ENCODE measurements around the gene RALB.
"Not testable (repeated sequence)": the region's sequence is repeated elsewhere in the genome, so short reads cannot be mapped to it uniquely, and the experiment has no call there.

Gene RALB

DNA sequence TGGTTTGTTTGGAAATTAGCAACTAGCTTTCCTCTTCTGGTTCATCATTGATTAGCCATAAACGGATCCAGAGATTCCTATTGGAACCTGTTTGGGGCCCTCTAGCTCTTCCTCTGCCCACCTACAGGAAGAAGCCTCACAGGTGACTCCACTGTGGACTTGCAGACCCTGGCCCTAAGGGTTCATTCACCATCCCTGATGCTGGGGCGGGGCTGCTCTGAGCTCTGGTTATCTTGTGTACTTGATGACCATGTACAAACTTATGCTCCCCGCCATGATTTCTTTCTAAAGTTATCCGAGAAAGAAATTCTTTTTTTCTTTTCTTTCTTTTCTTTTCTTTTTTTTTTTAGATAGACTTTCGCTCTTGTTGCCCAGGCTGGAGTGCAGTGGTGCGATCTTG, 59.4 kb downstream of the RALB start:
- TF ChIP-seq POLR2A (IDR thresholded peaks at IDR 0.05; ENCODE audit: low read depth, low read length), result no peak
- no peak for DNase-seq (ENCODE audit: insufficient read length, low spot score)
- FAIRE-seq, result no peak

DNA sequence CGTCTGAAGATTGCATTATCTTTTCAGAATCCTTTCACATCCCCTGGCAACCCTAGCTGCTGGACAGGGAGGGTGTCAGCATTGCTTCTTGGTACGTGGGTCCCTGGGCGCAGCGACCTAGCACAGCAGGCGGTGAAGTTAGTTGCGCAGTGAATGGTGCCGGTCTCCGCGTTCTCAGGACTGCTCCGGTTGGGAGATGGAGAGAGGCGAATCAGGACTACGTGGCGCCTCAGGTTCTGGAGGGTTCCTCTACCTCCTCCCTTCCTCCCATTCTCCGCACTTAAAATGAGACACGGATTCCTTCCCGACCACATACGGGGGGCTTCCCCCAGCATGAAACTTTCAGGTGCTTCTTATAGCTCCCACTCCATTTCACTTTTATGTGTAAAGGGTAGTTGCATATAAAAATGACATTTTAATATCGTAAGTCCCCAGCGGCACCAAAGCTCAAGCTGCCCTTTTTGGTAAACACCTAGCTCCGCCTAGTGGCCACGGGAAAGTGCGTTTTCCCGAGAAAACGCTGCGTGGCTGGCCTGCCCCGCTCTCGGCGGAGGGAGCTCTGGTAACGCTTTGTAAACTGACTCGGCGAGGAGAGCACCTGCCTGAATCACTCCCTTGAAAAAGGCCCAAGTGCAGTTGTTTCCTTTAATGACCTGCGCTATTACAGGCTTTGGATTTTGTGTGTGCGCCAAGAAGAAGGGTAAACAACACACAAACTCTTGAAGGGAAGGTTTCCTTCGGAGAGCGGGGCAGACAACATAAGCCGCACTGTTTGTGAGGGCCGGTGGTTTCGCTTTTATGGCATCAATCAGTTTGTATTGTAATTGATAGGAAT, 60.4 kb downstream of the RALB start:
- DNase-seq (ENCODE audit: insufficient read length, low spot score) (peak; percentile 64), FAIRE-seq (peak; percentile 52)
- TF ChIP-seq POLR2A (IDR thresholded peaks at IDR 0.05; ENCODE audit: low read depth, low read length), result no peak

DNA sequence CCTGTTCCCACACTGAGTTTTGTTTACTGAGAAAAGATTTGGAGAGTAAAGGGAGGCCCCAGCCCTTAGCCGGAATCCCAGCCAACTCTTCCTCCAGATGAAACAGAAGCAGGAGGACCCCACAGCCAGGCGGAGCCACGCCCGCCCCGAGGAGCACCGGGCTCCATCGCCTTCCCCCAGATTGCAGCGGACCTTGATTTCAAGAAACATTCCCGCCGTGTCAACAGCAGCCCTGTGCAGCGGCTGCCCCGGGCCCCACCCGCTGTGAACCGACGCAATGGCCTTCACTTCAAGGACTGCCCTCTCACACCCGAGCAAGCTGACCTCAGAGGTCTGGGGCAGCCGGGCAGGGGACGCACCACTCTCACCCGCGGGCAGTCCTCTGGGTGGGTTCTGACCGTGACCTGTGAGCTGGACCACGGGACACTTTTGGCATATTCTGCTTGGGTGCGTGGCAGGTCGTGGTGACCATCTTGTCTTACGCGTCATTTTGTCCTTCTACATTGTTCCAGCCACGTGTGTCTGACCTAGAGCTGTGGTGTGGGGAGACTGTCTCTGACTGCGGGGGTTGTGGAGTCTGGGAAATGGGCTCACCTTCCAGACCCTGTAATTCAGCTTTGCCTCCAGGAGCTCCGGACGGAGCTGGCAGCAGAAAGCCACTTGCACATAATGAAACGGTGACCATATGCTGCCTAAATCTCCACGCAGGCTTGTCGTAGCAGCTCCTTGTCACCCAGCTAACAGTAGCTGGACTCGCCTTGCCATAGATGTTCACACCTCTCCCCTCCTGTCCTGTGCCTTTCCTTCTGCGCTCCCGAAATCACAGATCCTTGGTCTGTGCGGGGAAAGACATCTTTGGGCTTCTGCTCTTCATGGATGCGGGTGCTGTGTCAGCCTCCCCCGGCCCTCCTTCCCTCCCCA, 61.3 kb downstream of the RALB start:
- no peak for DNase-seq (ENCODE audit: insufficient read length, low spot score)
- no peak for FAIRE-seq
- no peak for TF ChIP-seq POLR2A (IDR thresholded peaks at IDR 0.05; ENCODE audit: low read depth, low read length)

DNA sequence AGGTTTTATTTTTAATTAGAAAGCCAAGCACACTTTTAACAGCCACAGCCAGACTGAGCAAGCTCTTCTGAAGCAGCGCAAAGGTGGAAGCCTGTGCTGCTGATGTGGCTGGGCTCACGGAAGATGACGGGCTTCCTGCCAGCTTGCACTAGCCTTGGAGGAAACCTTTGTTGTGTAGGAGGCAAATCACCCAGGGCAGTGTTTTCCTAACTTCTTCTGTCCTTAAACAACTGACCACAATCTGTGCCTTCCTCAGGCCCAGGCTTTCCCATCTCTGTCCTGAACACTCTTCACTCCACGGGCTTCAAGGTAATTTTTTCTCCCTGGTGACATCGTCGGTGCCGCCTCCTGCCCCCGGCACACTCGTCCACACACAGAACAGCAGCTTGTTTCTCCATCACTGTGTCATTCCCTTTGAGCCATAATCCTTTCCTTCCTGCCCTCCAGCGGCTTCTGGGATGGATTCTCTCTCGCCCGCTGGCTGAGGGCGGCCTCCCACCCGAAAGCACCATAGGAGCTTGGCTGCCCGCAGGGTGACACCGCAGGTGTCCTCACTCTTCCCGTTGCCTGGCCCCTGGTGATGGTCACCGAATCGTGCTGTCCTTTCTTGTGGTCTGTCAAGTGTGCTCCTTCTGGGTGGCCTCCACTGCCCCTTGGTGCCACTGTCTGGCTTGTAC, 62.2 kb downstream of the RALB start:
- no peak for FAIRE-seq
- no peak for DNase-seq (ENCODE audit: insufficient read length, low spot score)
- no peak for TF ChIP-seq POLR2A (IDR thresholded peaks at IDR 0.05; ENCODE audit: low read depth, low read length)

DNA sequence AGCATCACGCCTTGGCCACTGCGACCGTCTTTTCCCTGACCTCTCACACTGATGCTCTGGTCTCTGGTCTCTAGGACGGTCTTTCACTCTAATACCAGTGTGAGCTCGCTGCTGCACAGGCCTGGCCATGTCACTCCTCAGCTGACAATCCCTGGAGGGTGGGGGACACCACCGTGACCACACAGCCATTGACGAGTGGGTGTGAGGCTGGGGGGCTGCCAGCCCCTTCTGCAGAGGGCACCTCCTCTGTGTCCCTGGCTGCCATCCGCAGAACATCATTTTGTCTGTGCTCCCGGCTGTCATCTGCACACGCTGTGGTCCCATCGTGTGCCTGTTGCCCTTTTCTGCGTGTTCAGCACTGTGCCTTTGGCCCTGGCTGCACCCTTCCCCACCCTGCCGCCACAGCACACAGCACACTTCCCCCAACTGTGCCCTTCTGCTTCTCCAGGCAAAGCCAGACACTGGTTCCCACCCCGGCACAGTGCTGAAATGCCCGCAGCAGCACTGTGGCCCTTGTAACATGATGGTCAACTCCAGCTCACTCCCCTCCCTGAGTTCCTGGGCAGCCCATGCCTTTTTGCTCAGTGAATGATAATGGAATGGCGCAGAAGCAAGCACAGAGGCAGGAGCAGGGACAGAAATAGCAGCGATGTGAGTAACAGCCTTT, 62.8 kb downstream of the RALB start:
- FAIRE-seq, result no peak
- no peak for TF ChIP-seq POLR2A (IDR thresholded peaks at IDR 0.05; ENCODE audit: low read depth, low read length)
- no peak for DNase-seq (ENCODE audit: insufficient read length, low spot score)

DNA sequence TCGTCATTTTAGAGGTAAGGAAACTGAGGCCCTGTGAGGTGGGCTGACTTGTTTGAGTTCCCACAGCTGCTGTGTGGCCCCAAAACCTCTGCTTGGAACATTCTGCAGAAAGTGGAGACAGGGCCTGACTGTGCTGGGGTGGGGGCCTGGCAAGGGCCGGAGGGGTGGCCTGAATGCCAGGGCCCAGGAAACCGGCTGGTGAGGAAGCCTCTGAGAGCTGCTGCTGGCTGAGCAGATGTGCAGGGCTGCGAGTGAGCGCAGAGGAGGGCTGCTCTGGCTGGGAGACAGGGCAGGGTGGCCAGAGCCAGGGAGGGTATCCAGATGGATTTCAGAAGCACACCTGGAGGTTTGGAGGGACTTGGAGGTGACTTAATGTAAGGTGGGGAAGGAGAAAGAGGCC, 63.4 kb downstream of the RALB start:
- no peak for TF ChIP-seq POLR2A (IDR thresholded peaks at IDR 0.05; ENCODE audit: low read depth, low read length)
- DNase-seq (ENCODE audit: insufficient read length, low spot score) (no peak), FAIRE-seq (no peak)

DNA sequence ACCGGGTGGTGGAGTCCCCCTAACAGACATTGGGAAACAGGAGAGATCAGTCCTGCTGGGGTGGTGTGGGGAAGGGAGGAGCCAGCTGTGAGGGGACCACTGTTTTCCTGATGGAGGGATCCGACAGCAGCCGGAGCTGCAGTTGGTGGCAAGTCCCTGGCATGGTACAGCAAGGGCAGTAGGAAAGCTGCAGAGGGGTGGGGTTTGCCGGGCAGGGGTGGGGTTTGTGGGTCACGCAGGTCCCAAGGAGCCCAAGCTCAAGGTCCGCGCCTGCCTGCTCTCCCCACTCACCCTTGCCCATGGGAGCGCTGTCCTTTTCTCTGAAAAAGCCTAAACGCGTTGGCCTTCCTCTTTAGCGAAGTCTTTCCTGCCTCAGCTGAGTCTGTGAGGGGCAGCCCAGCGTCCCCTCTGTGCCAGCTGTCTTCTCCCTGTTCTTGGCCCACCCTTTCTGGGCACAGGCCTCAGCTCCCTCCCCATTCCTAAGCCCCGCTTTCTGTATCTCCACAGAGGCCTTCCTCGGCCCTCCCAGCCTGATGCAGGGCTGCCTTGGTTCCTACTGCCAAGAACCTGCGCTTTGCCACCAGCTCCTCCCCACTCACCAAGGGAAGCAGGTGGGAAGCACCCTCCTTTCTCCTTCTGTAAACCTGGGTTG, 64.0 kb downstream of the RALB start:
- no peak for DNase-seq (ENCODE audit: insufficient read length, low spot score)
- FAIRE-seq, result no peak
- no peak for TF ChIP-seq POLR2A (IDR thresholded peaks at IDR 0.05; ENCODE audit: low read depth, low read length)

DNA sequence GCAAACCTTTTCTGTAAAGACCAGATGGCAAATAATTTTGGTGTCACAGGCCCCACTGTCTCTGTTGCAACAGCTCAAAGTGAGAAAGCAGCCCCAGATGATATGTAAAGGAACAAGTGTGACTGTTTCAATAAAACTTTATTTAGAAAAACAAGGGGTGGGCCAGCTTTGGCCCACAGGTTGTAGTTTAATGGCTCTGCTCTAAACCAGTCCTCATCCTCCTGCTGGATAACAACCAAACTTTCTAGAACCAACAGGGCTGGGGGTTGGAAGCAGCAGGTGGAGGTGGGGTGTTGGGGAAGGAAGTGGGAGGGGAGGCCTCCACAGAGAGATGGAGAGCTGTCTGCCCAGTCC, 64.5 kb downstream of the RALB start:
- TF ChIP-seq POLR2A (IDR thresholded peaks at IDR 0.05; ENCODE audit: low read depth, low read length), result no peak
- DNase-seq (ENCODE audit: insufficient read length, low spot score), result no peak
- no peak for FAIRE-seq

DNA sequence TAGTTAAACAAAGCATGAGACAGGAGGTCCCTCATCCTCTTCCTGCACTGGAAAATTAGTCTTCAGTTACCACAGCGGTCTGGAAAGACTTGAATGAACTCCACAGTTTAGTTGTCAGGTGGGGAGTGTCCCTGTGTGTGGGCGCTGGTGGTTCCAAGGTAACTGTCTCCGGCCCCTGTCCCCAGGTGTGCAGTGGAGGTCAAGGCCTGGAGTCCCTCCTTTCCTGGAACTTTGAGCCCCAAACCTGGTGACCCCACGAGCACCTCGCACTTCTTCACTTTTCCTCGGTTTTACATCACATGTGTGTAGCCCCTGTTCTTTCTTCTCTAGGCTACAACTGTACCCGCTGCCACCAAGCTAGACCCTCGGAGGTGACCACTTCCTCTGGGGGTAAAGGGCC, 65.3 kb downstream of the RALB start:
- FAIRE-seq (no peak), DNase-seq (ENCODE audit: insufficient read length, low spot score) (no peak)
- no peak for TF ChIP-seq POLR2A (IDR thresholded peaks at IDR 0.05; ENCODE audit: low read depth, low read length)

DNA sequence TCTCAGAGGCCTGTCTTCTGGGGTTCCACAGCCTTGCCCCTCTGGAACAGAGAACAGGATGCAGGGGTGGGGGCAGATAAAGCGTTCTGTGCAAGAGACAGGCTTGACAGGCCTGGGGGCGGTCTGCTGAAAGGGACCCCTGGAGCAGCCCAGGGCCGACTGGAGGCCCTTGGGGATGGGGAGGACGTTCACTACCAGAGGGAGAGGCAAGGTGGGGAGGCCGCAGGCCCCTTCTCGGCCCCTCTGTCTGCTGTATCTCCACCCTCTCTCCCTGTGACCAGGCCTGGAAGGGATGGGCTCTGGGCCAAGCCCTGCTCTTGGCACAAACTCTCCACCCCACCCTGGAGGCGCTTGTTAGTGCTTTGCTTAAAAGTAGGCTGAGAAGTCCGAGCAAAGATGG, 66.0 kb downstream of the RALB start:
- FAIRE-seq (no peak), DNase-seq (ENCODE audit: insufficient read length, low spot score) (no peak)
- no peak for TF ChIP-seq POLR2A (IDR thresholded peaks at IDR 0.05; ENCODE audit: low read depth, low read length)

DNA sequence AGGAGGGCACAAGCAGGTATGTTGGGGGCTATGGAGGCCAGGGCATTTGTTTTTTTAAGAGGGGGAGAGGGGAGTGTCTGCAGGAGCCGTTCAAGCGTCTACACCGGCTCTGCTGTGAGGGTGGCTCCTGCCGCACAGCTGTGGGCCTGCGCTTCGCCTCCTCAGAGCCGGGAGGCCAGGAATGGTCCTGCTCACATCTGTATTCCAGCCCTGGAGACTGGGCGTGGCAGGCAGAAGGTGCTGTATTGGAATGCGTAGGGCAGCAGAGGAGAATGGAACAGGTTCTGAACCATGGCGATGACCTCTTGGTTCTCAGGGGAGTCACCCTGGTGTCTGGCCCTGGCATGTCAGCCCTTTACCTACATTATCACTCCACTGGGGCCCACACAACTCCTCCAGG, 66.5 kb downstream of the RALB start:
- TF ChIP-seq POLR2A (IDR thresholded peaks at IDR 0.05; ENCODE audit: low read depth, low read length), result no peak
- FAIRE-seq, result no peak
- DNase-seq (ENCODE audit: insufficient read length, low spot score), result no peak

DNA sequence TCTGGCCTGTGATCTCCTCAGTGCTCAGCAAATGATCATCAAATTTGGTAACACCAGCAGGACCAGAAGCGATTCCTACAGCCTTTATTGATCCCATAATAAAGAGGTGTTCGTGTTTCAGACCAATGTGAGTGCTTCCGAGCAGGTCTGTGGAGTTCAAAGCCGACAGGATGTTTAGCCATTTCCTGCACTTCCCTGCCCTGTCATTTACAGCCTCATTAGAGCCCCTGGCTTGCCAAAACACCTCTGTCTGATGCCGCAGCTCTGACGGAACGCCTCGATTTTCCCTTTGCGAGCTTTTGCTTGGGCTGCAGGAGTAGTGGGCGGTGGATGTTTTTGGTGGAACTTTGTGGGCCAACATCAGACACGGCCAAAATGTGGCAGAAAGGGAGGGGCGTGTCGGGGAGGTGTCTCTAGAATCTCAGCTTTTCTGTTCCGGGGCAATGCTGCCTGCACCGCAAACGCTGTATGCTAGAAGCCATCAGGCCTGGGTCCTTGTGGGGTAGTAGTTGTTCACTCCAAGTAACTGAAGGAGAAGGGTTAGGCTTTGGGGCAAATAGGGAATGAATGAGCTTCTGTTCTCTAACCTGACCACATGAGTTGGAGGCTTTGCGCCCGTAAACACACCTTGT, 67.2 kb downstream of the RALB start:
- DNase-seq (ENCODE audit: insufficient read length, low spot score) (no peak), FAIRE-seq (no peak)
- TF ChIP-seq POLR2A (IDR thresholded peaks at IDR 0.05; ENCODE audit: low read depth, low read length), result no peak

DNA sequence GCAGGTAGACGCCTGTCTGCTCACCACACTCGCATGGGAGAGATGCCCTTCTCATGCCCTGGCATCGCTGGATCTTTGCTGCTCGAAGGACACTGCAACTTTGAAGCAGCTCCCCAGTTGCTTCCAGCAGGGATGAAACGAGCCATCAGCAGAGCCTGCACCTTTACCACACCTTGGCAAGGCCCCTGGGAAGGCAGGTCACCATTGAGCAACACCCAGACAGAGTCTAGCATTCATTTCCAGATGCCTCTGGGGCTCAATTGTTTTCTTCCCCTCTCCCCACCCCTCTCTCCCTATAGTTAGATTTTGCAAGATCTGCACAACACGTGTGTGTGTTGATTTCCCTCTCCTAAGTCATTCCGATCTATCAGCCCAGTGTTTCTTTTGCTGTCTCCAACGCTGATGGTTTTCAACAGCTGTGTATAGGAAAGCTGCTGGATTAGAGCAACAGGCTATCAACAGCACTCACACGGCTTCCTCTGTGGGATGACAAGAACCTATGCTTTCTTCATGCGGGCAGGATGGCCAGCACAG, 67.7 kb downstream of the RALB start:
- no peak for TF ChIP-seq POLR2A (IDR thresholded peaks at IDR 0.05; ENCODE audit: low read depth, low read length)
- FAIRE-seq (no peak), DNase-seq (ENCODE audit: insufficient read length, low spot score) (no peak)

DNA sequence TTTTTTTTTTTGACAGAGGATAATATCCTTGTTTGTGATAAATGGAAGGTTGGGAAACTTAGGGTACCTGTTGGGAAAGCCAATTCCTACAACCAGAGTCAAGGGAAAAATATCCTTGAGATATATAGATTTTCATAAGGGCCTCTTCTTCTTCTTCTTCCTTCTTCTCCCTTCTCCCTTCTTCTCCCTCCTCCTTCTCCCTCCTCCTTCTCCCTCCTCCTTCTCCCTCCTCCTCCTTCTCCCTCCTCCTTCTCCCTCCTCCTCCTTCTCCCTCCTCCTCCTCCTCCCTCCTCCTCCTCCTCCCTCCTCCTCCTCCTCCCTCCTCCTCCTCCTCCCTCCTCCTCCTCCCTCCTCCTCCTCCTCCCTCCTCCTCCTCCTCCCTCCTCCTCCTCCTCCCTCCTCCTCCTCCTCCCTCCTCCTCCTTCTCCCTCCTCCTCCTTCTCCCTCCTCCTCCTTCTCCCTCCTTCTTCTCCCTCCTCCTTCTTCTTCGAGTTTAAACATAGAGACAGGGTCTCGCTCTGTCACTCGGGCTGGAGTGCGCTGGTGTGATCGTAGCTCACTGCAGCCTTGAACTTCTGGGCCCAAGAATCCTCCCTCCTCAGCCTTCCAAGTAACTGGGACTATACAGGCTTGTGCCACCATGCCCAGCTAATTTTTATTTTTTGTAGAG, 68.4 kb downstream of the RALB start:
- not testable (repeated sequence) for DNase-seq (ENCODE audit: insufficient read length, low spot score); FAIRE-seq
